Raji (cell line): ENCODE measurements around the gene SIRPA.

Experiments used
- POLR2A ChIP-seq: IDR thresholded peaks from 2 replicates; pipeline ENCODE4 v1.6.1; 2011; ENCODE audit warnings: low read depth, low read length, control low read depth; ENCODE audit not compliant: insufficient read depth

SIRPA gene

DNA sequence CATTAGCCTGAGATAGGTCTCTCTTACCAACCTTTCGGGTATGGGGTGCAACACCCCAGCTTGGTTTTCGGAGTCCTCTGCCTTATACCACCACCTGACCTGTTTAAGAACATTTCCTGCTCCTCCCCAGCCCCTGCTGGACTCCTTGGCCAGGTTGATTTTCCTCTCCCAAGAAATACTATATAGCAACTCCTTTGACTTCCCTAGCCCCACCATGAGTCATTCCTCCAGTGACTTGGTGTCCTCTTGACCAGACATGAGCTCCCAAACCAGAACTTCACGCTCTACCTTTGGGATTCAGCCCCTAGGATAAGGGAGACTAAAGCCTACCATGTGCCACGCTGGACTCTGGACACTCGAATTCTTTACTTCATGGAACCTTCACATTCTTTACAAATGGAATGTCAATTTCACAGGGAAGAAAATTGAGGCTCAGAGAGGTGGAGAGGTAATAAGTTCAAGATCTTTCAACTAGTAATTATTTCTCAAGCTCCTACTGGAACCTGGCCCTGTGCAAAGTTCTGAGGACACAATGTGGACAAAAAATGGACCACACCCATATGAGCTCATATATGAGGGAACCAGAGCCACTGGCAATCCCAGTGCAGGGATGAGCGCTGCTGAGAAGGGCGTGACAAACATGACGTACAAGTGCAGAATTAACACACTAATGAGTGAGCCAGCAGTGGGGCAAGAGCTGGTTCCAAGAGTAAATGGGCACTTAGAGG, 48.2 kb downstream of the SIRPA start:
- no peak for TF ChIP-seq POLR2A

DNA sequence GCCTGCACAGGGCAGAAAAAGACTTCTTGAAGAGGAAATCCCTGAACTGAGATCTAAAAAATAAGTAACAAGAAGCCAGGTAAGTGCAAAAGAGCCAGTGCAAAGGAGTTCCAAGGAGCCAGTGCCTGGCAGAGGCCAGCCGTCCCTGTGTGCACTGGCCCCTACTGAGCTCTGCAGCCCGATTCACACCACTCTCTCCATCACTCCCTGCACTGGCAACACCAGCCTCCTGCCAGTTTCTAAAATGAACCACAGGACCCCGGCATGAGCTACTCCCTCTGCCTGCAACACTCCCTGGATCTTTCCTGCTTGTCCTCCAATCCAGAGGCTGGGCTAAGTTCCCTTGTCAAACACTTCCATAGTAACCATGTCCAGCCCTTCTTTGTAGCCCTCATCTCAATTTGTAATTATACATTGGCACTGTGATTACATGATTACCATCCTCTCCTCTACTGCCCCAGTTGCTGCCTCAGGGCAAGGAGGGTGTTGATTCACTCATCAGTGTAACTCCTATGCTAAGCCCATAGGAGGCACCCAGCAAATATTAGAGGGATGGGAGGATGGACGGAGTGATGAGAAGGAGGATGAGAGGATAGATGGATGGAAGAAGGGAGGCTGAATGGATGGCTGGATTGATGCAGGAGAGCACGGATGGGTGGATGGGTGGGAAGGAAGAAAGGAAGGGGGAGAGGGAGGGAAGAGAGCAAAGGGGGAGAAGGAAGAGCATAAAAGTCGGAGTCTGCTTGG, 49.3 kb downstream of the SIRPA start:
- TF ChIP-seq POLR2A, result no peak

DNA sequence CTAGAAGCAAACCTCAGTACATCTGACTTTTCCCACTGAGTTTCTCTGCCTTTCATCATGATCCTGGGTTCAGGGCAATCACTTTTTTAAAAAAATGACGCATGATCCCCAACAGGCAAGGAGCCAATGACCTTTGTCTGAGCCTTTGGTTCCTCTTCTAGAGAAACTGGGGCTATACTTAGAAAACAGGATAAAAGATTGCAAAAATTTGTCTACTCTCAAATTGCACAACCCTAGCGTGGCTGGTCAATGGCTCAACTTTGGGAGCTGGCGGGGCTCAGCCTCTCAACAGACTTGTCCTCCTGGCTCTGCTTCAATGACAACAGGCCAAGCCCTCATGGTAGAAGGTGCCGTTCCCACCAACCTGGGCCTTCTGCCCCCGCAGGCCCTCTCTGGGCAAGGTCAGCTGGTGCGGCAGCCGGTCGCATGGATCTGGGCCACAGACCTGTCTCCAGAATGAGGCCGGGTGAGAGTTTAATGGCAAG, 50.0 kb downstream of the SIRPA start:
- no peak for TF ChIP-seq POLR2A

DNA sequence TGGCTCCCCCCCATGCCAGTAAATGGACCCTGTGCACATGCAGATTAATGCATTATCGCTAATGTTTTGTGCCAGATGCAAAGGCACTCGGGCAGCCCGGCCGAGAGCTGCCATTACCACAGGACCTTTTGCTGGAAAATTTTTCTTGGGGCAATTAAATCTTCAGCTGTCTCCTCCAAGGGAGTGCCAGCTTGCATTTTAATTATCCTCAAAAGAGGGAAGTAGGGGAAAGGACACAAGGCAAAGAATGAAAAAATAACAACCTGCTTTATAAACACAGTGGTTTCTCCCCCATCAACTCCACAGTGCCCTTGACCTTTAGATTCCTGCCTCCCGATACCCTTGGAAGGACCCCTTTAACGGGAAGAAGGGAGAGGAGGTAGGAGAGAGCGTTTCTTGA, 50.5 kb downstream of the SIRPA start:
- TF ChIP-seq POLR2A, result no peak

DNA sequence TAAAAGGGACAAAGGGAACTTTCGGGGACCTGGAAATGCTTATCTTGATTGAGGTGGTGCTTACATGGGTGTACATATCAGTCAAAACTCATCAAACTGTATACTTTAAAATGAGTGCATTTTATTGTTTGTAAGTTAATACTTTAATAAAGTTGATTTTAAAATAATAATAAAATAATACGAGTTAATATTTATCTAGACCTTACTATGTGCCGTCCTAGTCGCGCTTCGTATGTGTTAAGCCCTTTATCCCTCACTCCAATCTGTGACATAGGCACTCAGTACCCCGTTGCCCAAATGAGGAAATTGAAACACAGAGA, 51.2 kb downstream of the SIRPA start:
- TF ChIP-seq POLR2A, result no peak

DNA sequence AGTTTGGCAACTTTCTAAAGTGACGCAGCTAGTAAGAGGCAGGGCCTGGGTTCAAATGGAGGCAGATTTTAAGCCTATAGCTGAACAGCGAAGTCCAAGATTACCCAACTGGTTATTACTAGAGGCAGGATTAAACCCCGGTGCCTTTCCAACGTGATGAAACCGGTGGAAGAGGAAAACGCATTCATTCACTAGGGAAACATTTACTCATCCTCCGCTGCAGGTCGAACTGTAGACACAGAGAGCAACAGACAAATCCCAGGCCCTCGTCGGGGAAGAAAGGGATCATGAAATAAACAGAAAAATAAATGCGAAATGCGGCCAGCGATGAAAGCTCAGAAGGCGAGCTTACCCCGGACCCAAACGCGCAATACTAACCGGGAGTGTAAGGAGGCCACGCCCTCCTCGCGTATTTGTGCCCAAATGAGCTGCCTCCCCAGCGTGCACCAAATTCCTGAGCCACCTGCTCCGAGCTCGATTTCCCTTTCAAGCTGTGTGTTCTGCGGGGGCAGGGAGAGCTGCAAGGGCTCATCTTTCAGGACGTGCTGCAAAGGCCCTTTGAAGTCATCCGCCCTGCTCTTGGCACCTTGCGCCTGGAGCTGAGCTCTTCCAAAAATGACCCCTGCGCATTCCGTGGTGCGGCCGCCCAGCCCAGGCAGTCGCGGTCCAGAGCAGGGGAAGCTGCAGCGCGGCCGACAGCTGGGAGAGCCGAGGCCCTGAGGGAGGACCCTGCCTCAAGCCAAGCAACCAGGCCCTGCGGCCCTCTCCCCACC, 51.7 kb downstream of the SIRPA start:
- no peak for TF ChIP-seq POLR2A

DNA sequence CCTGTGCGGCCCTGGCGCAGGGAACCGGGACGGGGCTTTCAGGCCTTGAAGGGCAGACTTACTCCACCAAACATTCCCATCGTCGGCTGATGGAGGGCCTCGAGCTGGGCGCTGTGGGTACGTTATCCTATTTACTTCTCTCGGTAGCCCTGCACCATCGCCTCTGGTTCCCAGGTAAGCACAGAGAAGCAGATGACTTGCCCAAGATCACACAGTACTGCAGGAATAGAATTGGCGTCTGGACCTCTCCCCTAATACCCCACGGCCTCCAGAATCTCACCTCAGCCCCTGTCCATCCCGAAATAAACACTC, 52.3 kb downstream of the SIRPA start:
- TF ChIP-seq POLR2A, result no peak

DNA sequence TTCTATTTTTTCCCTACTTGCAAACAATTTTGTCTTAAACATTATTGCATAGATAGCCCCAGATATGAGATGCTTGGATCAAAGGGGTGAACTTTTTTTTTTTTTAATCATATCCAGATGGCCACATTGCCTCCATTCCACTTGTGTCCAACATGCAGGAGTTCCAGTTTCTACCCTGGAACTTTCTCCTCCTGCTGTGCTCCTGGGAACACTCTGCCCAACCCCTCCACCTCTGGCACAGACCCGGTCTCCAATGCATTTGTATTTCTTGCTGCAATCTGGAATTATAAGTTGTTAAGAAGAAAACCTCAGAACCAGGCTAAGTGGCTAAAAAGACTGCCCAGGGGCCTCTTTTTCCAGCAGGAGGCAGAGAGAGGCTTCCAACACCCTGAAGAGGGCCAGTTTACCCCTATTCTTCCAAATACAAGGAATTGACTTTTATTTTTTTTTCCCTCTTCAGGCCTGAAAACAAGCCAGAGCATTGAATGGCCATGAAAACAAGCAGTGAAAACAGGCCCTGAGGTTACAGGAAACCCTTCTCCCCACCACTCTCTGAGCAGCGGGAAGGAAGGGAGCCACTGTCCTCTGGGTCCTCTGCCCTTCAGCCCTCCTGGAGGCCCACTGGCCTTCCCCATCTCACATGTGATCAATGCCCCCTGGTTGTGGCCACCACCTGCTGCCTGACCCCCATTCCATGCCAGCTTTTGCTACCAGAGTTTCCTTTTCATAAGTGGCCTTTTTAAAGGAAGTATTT, 54.3 kb downstream of the SIRPA start:
- TF ChIP-seq POLR2A, result no peak

DNA sequence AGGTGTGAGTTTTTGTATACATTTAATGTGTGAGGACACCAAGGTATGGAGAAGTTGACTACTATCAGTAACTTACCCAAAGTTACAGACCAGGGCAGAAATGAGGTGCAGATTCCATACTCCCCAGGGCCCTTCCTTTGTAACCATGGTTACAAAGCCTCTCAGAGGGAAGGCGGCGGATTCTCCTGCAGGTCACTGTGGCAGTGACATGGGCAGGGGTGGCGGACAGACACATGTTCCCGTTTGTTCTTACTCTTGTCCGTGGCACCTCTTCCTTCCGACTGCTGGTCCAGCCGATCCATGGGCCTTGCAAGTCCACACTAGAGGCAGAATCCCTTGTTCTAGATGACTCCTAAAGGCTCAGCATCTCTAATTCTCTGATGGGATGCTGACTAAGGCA, 55.6 kb downstream of the SIRPA start:
- TF ChIP-seq POLR2A, result no peak

DNA sequence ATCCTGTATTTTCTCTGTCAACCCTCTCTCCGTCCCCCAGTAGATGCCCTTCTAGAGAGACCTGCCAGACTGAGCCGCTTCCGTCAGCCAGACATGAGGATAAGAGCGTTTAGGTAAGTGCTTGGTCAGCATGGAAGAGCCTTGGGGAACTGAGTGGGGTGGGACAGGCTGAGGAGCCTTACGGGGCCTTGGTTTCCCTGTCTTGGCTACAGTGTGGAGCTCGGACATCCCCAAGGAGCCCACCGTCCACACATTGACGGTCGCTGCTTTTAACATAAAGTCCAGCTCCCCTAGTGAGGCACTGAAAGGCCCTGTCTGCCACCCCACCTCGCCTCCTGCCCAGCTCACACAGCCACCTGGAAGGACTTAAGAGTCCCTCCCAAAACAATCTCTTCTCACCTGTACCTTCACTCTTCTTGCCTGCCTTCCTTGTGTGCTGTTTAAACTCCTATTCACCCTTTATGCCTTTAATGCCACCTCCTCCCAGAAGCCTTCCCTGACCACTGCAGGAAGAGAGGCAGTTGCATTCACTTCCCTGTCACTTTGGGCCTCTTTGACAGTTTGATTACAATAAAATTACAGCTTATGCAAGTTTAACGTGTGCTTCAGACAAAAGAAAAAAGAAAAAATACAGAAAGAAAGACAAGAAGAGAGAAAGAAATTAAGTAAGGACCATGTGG, 56.4 kb downstream of the SIRPA start:
- no peak for TF ChIP-seq POLR2A

DNA sequence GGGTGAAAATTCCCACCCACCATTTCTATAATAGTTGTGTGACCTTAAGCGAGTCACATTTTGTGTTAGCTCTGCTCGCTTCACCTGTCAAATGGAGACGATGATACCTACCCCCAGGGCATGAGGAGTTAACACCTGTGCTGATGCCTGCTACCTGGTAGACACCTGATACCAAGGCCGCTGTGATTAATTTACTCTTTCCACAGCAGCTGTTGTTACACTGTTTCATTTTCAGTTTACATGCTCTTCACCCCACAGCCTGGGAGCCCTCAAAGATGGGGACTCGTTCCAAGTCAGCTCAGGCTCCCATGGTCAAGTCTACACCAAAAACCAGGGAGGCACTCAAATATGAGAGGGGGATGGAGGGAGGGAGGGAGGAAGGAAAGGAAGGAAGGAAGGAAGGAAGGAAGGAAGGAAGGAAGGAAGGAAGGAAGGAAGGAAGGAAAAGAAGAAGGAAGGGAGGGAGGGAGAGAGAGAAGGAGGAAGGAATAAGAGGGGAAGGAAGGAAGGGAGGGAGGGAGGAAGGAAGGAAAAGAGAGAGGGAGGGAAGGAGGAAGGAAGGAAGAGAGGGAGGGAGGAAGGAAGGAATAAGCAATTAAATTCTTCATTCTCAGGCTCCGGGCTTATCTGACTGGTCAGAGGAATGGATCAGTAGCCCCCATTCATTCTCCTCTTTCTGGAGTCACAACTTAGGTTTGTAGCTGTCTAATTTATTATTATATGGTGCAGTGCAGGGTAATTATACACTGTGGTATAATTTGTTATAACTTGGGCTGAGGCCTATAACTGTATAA, 57.7 kb downstream of the SIRPA start:
- no peak for TF ChIP-seq POLR2A

DNA sequence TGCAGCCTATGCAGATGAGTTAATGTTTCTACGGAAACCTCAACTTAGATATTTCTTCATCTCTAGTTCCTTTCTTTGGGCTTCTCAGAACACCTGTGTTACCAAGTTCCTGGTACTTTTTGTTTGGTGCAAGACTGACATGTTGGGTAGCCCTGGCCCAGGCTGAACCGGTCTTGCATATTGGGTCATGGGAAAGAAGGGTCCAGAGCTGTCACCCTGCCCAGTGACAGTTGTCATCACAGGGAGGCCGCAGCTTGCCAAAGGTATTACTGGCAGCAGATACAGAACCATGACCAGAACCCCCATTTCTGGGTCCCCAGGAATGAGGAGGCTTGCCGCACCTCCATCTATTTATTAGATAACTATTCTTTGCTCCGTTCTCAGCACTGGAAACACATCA, 58.4 kb downstream of the SIRPA start:
- TF ChIP-seq POLR2A, result no peak

DNA sequence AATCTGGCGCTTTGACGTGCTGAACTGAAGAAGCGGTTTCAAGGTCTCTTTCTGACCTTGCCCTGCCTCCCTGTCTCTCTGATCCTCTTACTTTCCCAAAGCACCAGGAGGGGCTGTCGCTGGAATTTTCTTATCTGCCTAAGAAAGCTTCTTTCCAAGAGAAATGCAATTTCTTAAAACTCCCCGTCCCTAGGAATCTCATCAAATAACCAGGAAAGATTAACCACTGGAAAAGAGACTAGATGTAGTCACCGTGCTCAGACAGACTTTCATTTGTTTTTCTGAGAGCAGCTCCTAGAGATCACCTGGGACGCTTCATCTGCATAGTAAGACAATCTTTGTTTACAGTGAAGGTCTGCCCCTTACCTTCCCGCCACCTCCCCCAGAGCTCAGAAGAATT, 60.0 kb downstream of the SIRPA start:
- no peak for TF ChIP-seq POLR2A

DNA sequence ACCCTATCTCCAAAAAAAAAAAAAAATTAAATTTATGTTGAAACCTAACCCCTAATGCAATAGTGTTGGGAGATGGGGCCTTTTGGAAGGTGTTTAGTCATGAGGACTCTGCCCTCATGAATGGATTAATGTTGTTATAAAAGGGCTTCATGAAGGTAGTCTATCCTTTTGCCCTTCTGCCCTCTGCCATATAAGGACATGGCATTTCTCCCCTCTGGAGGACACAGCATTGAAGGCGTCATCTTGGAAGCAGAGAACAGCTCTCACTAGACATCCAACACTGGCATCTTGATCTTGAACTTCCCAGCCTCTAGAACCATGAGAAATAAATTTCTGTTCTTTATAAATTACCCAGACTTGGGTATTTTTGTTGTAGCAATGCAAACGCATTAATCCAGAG, 63.2 kb downstream of the SIRPA start:
- TF ChIP-seq POLR2A, result no peak

DNA sequence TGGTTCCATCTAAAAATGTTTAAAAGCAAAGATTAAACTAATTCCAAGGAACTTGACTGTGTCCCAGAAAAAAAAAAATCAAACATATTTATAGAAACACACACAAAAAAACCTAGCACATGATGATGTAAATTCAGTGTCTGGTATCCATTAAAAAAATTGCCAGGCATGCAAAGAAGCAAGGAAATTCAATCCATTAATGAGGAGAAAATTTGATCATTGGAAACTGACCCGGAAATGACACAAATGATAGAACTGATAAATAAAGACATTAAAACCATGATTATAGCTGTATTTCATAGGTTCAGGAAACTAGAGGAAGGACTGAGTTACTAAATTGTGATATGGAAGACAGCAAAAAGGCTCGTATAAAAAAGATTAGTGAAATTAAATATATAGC, 63.9 kb downstream of the SIRPA start:
- no peak for TF ChIP-seq POLR2A

DNA sequence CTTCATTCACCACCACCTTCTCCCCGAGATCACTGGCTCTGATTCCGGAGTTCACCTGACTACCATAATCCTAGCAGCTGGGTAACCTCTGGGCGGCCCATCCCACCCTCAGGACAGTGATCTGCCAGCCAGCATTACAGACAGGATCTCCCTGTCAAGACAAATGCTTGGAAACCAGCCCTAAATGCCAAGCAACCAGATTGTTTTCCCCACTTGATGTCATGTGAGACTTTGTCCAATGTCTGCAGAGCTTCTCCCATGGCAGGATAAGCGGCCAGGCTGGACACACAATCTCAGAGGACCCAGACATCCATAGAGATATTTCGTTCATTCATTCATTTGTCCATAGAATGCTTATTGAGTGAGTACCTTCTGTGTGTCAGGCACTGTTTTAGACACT, 66.2 kb downstream of the SIRPA start:
- no peak for TF ChIP-seq POLR2A
